Lower leg skin (tissue), 4 donors: ENCODE data around the gene ZFP36L1. TPM values are rescaled to one million over a fixed set of nuclear protein-coding genes. Genes with fewer than 3 reads are reported as not detected.

Experiments
- DNase-seq, 2 donors: peaks; one replicate each; pipeline ENCODE4 v3.0.0-alpha.2; 2019; ENCODE audit warnings: low spot score in 2 of 2
- H3K4me3 ChIP-seq: fragments of 200-600 bp; sonication (generic); 2 replicates; pipeline ENCODE4 v1.5.1; 2017; ENCODE audit warnings: mild to moderate bottlenecking, low read depth; ENCODE audit not compliant: poor library complexity, severe bottlenecking
- POLR2A ChIP-seq, 2 donors: fragments of 450-650 bp; IDR thresholded peaks; one replicate each; pipeline ENCODE4 v1.6.1; 2016 to 2017; ENCODE audit warnings: antibody characterized with exemption in 2 of 2, mild to moderate bottlenecking in 1 of 2, moderate library complexity in 1 of 2
- WGBS, 2 donors: methylation state at CpG; one replicate each; pipeline ENCODE4 v1.1.5; 2018; 5-methylcytosine and 5-hydroxymethylcytosine counted together
- intact Hi-C: fragments of 100-400 bp; cut with DNase I; formaldehyde crosslinking; loops from one replicate; pipeline ENCODE4 v1.15.0; 2023; ENCODE audit warnings: low total_unique reads
- total RNA-seq, 4 donors: library from RNA; depleted of rRNA; stranded (reverse); fragments of >200 nt; gene quantifications; one replicate each; pipeline ENCODE4 v1.1.0, GENCODE V29; 2016
- TF ChIP-seq, protein P1 (sequence below), 3 donors: fragments of 450-650 bp; IDR thresholded peaks; one replicate each; pipeline ENCODE4 v1.5.1; 2016; ENCODE audit warnings: antibody characterized with exemption in 3 of 3, mild to moderate bottlenecking in 3 of 3, moderate library complexity in 2 of 3

Gene ZFP36L1
- total RNA-seq, 4 donors from 2014 or later: 466 to 2,618 (median 922) TPM

DNA sequence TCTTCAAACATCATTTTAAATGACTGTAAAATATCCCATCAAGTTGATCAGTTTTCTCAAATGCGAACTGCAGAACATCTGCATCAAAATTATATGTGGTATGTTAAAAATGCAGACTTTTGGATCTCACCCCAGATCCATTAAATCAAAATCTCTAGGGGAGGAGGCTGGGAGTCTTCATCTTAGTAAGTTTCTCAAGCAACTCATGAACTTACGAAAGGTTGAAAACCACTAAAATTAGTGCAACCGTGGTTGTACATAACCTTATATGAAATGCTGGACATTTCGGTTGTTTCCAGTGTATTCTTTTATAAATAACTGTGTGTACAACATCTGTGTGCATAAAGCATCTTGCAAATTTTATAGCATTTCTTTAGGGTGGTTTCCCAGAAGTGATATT, 39.2 kb downstream of the ZFP36L1 start:
- no peak for TF ChIP-seq POLR2A (IDR thresholded peaks at IDR 0.05)
- TF ChIP-seq, protein P1, sequence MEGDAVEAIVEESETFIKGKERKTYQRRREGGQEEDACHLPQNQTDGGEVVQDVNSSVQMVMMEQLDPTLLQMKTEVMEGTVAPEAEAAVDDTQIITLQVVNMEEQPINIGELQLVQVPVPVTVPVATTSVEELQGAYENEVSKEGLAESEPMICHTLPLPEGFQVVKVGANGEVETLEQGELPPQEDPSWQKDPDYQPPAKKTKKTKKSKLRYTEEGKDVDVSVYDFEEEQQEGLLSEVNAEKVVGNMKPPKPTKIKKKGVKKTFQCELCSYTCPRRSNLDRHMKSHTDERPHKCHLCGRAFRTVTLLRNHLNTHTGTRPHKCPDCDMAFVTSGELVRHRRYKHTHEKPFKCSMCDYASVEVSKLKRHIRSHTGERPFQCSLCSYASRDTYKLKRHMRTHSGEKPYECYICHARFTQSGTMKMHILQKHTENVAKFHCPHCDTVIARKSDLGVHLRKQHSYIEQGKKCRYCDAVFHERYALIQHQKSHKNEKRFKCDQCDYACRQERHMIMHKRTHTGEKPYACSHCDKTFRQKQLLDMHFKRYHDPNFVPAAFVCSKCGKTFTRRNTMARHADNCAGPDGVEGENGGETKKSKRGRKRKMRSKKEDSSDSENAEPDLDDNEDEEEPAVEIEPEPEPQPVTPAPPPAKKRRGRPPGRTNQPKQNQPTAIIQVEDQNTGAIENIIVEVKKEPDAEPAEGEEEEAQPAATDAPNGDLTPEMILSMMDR (IDR thresholded peaks at IDR 0.05): no peak
- DNase-seq: no peak
- H3K4me3 ChIP-seq: no peak overlapping the region
- intact Hi-C loops: loop anchor here (2.0 kb wide), 1 partner anchor 23 kb away; no protein-coding TSS in a partner anchor
- WGBS, 2 donors: 63 to 74% methylated on average over 4 of the region's 4 CpGs

DNA sequence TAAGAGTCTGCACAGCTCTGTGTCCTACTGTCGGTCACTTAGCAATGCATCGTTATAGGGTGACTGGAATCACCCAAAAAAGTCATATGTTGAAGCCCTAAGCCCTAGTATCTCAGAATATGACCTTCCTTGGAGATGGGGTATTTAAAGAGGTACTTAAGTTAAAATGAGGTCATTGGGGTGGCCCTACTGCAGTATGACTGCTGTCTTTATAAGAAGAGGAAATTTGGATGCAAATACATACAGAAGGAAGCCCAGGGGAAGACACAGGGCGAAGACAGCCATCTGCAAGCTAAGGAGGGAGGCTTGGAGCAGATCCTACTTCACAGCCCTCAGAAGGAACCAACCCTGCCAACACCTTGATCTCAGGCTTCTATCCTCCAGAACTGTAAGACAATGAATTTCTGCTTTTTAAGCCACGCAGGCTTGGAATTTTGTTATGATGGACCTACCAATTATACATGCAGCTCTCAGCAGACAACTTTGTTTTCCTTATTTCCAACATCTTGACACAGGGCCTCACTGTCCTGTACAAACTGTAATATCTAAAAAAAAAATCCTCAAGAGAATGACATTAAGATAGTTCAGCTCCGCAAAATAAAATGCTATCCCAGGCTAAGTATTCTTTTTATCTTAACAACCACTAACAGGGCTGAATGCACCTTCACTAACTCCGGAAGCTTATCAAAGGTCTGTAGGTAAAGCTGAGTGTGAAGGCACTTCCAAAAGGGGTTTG, 40.4 kb downstream of the ZFP36L1 start:
- no peak overlapping the region for H3K4me3 ChIP-seq
- 88 to 90% methylated on average over 6 of the region's 6 CpGs for WGBS, 2 donors
- TF ChIP-seq, protein P1 (IDR thresholded peaks at IDR 0.05): no peak
- TF ChIP-seq POLR2A (IDR thresholded peaks at IDR 0.05): no peak
- intact Hi-C loops: loop anchor here (2.0 kb wide), 1 partner anchor 24 kb away; no protein-coding TSS in a partner anchor
- DNase-seq: no peak

DNA sequence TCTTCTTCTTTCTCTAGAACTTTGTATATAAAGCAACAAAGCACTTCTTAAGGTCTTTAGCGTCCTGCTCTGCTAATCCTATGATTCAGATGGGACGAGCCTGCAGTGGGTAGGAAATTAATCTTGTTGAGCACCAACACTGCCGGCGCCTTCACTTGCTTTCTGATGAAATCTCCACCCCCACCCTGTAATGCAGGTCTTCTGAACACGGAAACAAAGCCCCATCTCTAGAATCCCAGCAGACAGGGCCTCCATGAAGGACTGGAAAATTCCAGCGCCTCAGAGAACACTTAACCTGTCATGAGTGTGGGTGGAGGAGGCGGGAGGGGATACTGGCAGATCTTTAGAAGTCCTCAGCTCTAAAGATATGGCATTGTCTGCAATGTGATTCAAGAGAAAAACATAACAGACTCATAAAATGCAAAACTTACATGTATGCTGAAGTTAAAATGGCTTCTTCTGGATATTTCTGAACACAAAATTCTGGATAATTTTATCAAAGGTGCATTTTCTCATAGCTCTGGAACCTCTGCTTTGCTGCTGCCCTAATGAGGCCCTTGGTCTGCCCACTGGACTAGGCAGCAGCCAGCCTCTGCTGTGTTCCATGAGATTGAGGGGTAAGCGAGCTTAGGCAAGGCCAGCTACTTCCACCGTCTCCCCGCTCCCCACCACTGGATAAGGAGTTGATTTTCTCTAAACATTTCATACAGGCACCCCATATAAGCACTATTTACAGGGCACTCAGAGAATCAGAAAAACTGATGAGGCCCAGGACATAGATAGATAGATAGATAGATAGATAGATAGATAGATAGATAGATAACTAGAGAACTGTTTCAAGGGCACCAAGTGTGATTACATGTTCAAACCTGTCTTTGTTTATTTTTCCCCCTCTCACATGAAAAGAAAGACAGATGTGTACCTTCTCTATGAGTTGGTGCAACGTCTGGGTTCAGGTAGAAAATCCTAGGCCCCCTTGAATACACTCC, 43.1 kb downstream of the ZFP36L1 start:
- H3K4me3 ChIP-seq: no peak overlapping the region
- DNase-seq: no peak
- TF ChIP-seq, protein P1 (IDR thresholded peaks at IDR 0.05): no peak
- TF ChIP-seq POLR2A (IDR thresholded peaks at IDR 0.05): no peak
- intact Hi-C loops: no loop called here
- WGBS, 2 donors: 76 to 81% methylated on average over 11 of the region's 11 CpGs

GRCh38 chr14:68748691-68749090, 44.2 kb downstream of the ZFP36L1 start:
- TF ChIP-seq, protein P1 (IDR thresholded peaks at IDR 0.05): no peak
- WGBS, 2 donors: 88 to 100% methylated on average over 5 of the region's 5 CpGs
- no peak overlapping the region for H3K4me3 ChIP-seq
- DNase-seq: no peak
- intact Hi-C loops: no loop called here

GRCh38 chr14:68748260-68748659, 44.6 kb downstream of the ZFP36L1 start:
- no peak overlapping the region for H3K4me3 ChIP-seq
- TF ChIP-seq POLR2A (IDR thresholded peaks at IDR 0.05): no peak
- TF ChIP-seq, protein P1 (IDR thresholded peaks at IDR 0.05): no peak
- 90% methylated on average over 10 of the region's 10 CpGs for WGBS, 2 donors
- DNase-seq: no peak
- intact Hi-C loops: no loop called here
